Nephron progenitor cell (in vitro differentiated cells): Measurements from ENCODE around the gene HPSE2.
"Not testable (repeated sequence)": the region's sequence is repeated elsewhere in the genome, so short reads cannot be mapped to it uniquely, and the experiment has no call there.

ENCODE experiments used
- DNase-seq: peaks from one replicate; pipeline ENCODE4 v3.0.0; 2021
- H3K27ac Mint-ChIP-seq: 2 replicates; pipeline ENCODE4 v1.8.0; 2021; ENCODE audit warnings: mild to moderate bottlenecking, moderate library complexity, mixed read lengths
- H3K27me3 Mint-ChIP-seq: 2 replicates; pipeline ENCODE4 v1.8.0; 2021; ENCODE audit warnings: mild to moderate bottlenecking, low read depth, mixed read lengths; ENCODE audit not compliant: poor library complexity
- H3K36me3 Mint-ChIP-seq: 2 replicates; pipeline ENCODE4 v1.8.0; 2021; ENCODE audit warnings: low read depth, mixed read lengths
- H3K4me1 Mint-ChIP-seq: 2 replicates; pipeline ENCODE4 v1.8.0; 2021; ENCODE audit warnings: mixed read lengths
- H3K4me3 Mint-ChIP-seq: 2 replicates; pipeline ENCODE4 v1.8.0; 2021; ENCODE audit warnings: mild to moderate bottlenecking, moderate library complexity, mixed read lengths
- H3K9me3 Mint-ChIP-seq: 2 replicates; pipeline ENCODE4 v1.8.0; 2021; ENCODE audit warnings: mild to moderate bottlenecking, moderate library complexity, mixed read lengths
- CTCF ChIP-seq: fragments of 200-600 bp; sonication (generic); IDR thresholded peaks from 2 replicates; pipeline ENCODE4 v1.5.0; 2021; ENCODE audit warnings: antibody characterized with exemption

HPSE2 gene

GRCh38 chr10:98516352-98516751 lies 719.3 kb downstream of the HPSE2 start:
- TF ChIP-seq CTCF = no peak
- H3K36me3 Mint-ChIP-seq = no peaks in the 10 kb centered on the region
- H3K4me3 Mint-ChIP-seq = no peak overlapping the region
- H3K27ac Mint-ChIP-seq = no peak overlapping the region
- DNase-seq = no peak
- no peaks in the 10 kb centered on the region for H3K9me3 Mint-ChIP-seq
- H3K4me1 Mint-ChIP-seq = peaks cover 5% of the 10 kb centered on the region
- no peaks in the 10 kb centered on the region for H3K27me3 Mint-ChIP-seq

- TF ChIP-seq CTCF = no peak
- Mint-ChIP-seq H3K27me3 (no peaks in the 10 kb centered on the region), H3K4me1 (peaks cover 4% of the 10 kb centered on the region), H3K27ac (no peak overlapping the region), H3K9me3 (no peaks in the 10 kb centered on the region), H3K4me3 (no peak overlapping the region), H3K36me3 (no peaks in the 10 kb centered on the region)
- DNase-seq = no peak
Observed at GRCh38 chr10:98513704-98514103, 721.9 kb downstream of the HPSE2 start.

GRCh38 chr10:98511876-98512275 lies 723.8 kb downstream of the HPSE2 start:
- no peaks in the 10 kb centered on the region for H3K36me3 Mint-ChIP-seq
- no peak for DNase-seq

GRCh38 chr10:98510412-98510995 lies 725.1 kb downstream of the HPSE2 start:
- DNase-seq = no peak
- no peak for TF ChIP-seq CTCF
- Mint-ChIP-seq H3K36me3 (no peaks in the 10 kb centered on the region), H3K4me3 (no peak overlapping the region), H3K27me3 (peaks cover 2% of the 10 kb centered on the region), H3K27ac (no peak overlapping the region), H3K4me1 (peaks cover 4% of the 10 kb centered on the region), H3K9me3 (no peaks in the 10 kb centered on the region)

More at GRCh38 chr10:98511876-98512275, 723.8 kb downstream of the HPSE2 start:
- TF ChIP-seq CTCF = no peak
- peaks cover 2% of the 10 kb centered on the region for H3K27me3 Mint-ChIP-seq
- H3K27ac Mint-ChIP-seq = no peak overlapping the region
- H3K4me3 Mint-ChIP-seq = no peak overlapping the region
- peaks cover 4% of the 10 kb centered on the region for H3K4me1 Mint-ChIP-seq
- H3K9me3 Mint-ChIP-seq = no peaks in the 10 kb centered on the region

- no peak for TF ChIP-seq CTCF
- no peak for DNase-seq
- H3K36me3 Mint-ChIP-seq = no peaks in the 10 kb centered on the region
- peaks cover 4% of the 10 kb centered on the region for H3K4me1 Mint-ChIP-seq
- no peaks in the 10 kb centered on the region for H3K9me3 Mint-ChIP-seq
- peaks cover 2% of the 10 kb centered on the region for H3K27me3 Mint-ChIP-seq
- no peak overlapping the region for H3K4me3 Mint-ChIP-seq
- H3K27ac Mint-ChIP-seq = no peak overlapping the region
Observed at GRCh38 chr10:98509745-98510144, 725.9 kb downstream of the HPSE2 start.

GRCh38 chr10:98502535-98502934 lies 733.1 kb downstream of the HPSE2 start:
- peaks cover 16% of the 10 kb centered on the region for H3K36me3 Mint-ChIP-seq
- not testable (repeated sequence) for H3K27ac Mint-ChIP-seq

More at GRCh38 chr10:98502535-98502934, 733.1 kb downstream of the HPSE2 start:
- H3K27me3 Mint-ChIP-seq, DNase-seq, H3K4me3 Mint-ChIP-seq, H3K4me1 Mint-ChIP-seq: not testable (repeated sequence)
- H3K9me3 Mint-ChIP-seq = peaks cover 52% of the 10 kb centered on the region
